ENCODE measurements around the gene DGUOK. TPM values are rescaled to one million over a fixed set of nuclear protein-coding genes. Genes with fewer than 3 reads are reported as not detected.
A peak's percentile ranks its signal among the peaks of the same experiment; 100 is the strongest.

Gene DGUOK
- total RNA-seq, 6 donors from 2014 or later = 25.1 to 38.5 (median 34.9) TPM

DNA sequence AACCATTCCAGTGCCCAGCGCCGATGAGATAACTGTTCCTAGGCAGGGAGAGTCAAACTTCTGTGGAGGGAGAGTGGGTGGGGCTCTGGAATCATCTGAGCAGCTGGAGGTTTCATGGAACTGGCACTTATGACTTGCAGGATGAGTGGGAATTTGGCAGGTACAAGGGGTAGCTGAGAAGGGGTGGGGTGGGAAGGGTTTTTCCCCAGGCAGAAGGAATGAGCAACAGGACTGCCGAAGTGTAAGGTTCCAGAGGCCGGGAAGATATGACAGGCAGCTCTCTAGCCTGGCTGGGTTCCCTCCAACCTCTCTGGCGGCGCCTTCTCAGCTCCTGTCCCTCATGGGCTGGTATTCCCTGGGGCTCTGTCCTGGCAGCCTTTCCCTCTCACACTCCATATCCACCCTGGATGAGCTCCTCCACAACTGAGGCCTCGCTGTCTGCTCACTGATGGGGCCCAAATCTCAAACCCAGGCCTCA, 55.5 kb downstream of the DGUOK start:
- Histone ChIP-seq H3K27me3 (no peaks in the 10 kb centered on the region), H3K4me1 (peaks cover 64 to 74% (median 66%) of the 10 kb centered on the region in 4 donors), H3K4me3 (peak overlapping the region in 1 of 4 donors; percentile 44), H3K36me3 (no peaks in the 10 kb centered on the region), H3K9me3 (no peaks in the 10 kb centered on the region), H3K27ac (peak overlapping the region; percentile 90 to 96 (median 93))
- ATAC-seq (ENCODE audit: low FRiP score in 2 of 2) (peak in 1 of 2 donors; percentile 58), DNase-seq (peak in 1 of 2 donors; percentile 56)
- WGBS, 2 donors = 59 to 66% methylated on average over 7 of the region's 7 CpGs
- TF ChIP-seq, protein P1, sequence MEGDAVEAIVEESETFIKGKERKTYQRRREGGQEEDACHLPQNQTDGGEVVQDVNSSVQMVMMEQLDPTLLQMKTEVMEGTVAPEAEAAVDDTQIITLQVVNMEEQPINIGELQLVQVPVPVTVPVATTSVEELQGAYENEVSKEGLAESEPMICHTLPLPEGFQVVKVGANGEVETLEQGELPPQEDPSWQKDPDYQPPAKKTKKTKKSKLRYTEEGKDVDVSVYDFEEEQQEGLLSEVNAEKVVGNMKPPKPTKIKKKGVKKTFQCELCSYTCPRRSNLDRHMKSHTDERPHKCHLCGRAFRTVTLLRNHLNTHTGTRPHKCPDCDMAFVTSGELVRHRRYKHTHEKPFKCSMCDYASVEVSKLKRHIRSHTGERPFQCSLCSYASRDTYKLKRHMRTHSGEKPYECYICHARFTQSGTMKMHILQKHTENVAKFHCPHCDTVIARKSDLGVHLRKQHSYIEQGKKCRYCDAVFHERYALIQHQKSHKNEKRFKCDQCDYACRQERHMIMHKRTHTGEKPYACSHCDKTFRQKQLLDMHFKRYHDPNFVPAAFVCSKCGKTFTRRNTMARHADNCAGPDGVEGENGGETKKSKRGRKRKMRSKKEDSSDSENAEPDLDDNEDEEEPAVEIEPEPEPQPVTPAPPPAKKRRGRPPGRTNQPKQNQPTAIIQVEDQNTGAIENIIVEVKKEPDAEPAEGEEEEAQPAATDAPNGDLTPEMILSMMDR (IDR thresholded peaks at IDR 0.05) = no peak
- TF ChIP-seq POLR2A (IDR thresholded peaks at IDR 0.05) (no peak), POLR2AphosphoS5 (IDR thresholded peaks at IDR 0.05) (peak in 1 of 2 donors; percentile 13)

DNA sequence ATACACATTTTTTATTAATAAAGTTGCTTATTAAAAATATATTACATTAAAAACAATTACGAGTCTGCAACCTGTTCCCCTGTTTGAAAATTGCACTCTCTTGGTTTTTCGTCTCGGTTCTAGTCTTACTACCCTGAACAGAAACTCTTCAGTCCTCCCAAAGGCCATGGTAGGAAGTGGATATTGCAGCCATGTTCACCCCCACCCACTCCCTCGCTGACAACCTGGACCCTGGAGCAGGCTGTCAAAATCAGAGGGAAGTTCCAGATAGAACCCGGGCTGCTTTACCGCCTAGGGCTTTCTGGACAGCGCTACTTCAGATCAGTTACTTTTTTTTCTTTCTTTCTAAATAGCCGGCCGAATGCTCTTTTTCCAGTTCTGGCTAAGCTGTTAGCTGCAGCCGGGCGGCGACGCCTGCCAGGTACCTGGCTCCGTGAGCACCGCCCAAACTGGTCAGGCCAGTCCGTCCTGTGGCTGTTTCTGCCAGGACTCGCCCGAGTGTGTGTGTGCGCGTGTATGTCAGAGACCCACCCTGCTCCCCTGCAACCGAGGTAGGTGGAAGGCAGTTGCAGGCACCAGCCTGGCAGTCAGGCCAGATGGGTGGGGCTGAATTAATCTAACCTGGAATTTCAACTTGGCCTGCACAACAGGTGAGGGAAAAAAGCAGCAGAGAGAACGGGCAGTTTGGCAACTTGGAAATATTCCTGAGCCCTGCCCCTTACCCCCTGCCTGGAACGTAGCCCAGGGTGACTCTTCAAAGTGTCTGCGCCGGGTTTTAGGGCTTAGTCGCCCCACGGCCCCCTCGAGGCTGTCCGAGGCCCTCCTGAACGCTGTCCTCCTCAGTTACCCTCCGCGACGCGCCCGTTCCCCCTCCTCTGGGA, 56.9 kb downstream of the DGUOK start:
- H3K4me1 ChIP-seq = peaks cover 76 to 87% (median 79%) of the 10 kb centered on the region in 4 donors
- ATAC-seq (ENCODE audit: low FRiP score in 2 of 2) = peak; percentile 32 to 91
- no peaks in the 10 kb centered on the region for H3K27me3 ChIP-seq
- peak overlapping the region; percentile 90 to 96 (median 93) for H3K27ac ChIP-seq
- H3K36me3 ChIP-seq = no peaks in the 10 kb centered on the region
- WGBS, 2 donors = 27 to 28% methylated on average over 25 to 26 of the region's 35 CpGs
- peak; percentile 91 to 95 for DNase-seq
- TF ChIP-seq EP300 (IDR thresholded peaks at IDR 0.05) = peak in 2 of 4 donors; percentile 50 to 67
- TF ChIP-seq, protein P1 (IDR thresholded peaks at IDR 0.05) = peak in 1 of 6 experiments; percentile 6
- TF ChIP-seq POLR2A (IDR thresholded peaks at IDR 0.05) = peak in 3 of 4 donors; percentile 14 to 59 (median 29)
- peak; percentile 65 to 82 for TF ChIP-seq POLR2AphosphoS5 (IDR thresholded peaks at IDR 0.05)
- H3K9me3 ChIP-seq = no peaks in the 10 kb centered on the region
- peak overlapping the region in 3 of 4 donors; percentile 63 to 77 (median 68) for H3K4me3 ChIP-seq

DNA sequence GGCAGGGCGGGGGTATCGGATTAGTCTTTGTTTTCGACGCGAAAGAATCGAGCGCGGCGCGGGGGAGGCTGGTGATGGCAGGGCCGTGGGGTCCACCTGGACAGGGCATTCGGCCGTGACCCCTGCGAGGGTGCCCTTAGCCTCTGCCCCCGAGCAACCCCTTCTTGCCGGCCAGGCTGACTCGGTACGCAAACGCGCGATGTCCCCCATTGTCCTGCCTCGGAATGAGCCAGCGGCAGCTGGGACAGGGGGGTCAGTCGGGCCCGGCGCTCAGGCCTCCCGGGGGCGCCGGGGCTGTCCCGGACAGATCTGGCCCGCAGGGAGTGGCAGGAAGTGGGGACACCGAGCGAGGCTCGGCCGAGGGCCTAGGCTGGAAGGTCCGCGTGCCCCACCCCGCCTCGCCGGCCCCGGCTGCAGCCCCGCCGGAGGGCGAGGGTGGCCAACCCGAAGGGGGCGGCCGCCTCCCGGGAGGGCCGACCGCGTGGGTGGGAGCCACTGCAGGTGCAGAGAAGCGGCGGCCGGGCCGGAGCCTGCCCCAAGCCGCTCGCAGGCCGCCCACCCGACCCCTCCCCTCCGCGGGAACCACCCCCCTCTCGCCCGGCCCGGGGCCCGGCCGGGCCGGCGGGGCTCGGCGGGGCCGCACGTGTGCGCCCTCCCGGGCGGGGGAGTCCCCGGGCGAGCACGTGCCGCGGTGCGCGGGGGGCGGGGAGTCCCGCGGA, 57.7 kb downstream of the DGUOK start, which contains the start of gene TET3:
Gene TET3, plus strand, starts transcription at position 708 of the 719 bp plus-strand sequence. CDS start 1,494 bp downstream, outside the sequence.
- peak; percentile 73 to 94 for DNase-seq

DNA sequence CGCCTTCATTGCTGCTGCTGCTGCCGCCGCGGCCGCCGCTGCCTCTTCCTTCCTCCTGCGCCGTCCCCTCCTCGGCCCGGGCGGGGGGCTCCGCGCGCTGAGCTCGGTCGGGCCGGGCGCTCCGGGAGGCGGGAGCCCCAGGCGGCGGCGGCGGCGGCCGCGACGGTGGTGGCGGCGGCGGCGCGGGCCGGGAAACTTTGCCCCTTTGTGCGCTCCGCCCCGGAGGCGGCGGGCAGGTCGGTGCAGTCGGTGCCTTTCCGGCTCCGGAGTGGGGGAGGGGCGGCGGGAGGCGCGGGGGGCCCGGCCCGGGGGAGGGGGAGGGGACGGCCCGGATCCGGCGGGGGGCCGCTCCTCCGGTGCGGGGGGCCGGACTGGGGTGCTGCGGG, 58.2 kb downstream of the DGUOK start:
- ATAC-seq (ENCODE audit: low FRiP score in 2 of 2) = no peak
- peak in 1 of 2 donors; percentile 58 for DNase-seq
- peaks cover 73 to 80% (median 77%) of the 10 kb centered on the region in 4 donors for H3K4me1 ChIP-seq

More for the DNA sequence above, 57.7 kb downstream of the DGUOK start, which contains the start of gene TET3:
- H3K9me3 ChIP-seq = no peaks in the 10 kb centered on the region
- TF ChIP-seq POLR2A (IDR thresholded peaks at IDR 0.05) (peak in 1 of 4 donors; percentile 16), POLR2AphosphoS5 (IDR thresholded peaks at IDR 0.05) (no peak)
- TF ChIP-seq, protein P1 (IDR thresholded peaks at IDR 0.05) = peak in 1 of 6 experiments; percentile 17
- H3K27me3 ChIP-seq = no peaks in the 10 kb centered on the region
- ATAC-seq (ENCODE audit: low FRiP score in 2 of 2) = peak; percentile 13 to 54
- peak within 1 kb of the TSS; percentile 52 to 77 (median 66) for H3K4me3 ChIP-seq
- H3K27ac ChIP-seq = peak within 1 kb of the TSS; percentile 90 to 96 (median 93)
- H3K36me3 ChIP-seq = no peaks in the 10 kb centered on the region
- peaks cover 78 to 83% (median 81%) of the 10 kb centered on the region in 4 donors for H3K4me1 ChIP-seq
- WGBS, 2 donors = 0% methylated on average over 10 to 22 of the region's 85 CpGs

More for the DNA sequence above, 58.2 kb downstream of the DGUOK start:
- Histone ChIP-seq H3K27me3 (no peaks in the 10 kb centered on the region), H3K4me3 (peak overlapping the region; percentile 31 to 77 (median 66)), H3K9me3 (no peaks in the 10 kb centered on the region), H3K27ac (peak overlapping the region; percentile 90 to 96 (median 93)), H3K36me3 (no peaks in the 10 kb centered on the region)
- WGBS, 2 donors = 0% methylated on average over 2 of the region's 58 CpGs
- peak in 1 of 4 donors; percentile 46 for TF ChIP-seq POLR2A (IDR thresholded peaks at IDR 0.05)
- TF ChIP-seq POLR2AphosphoS5 (IDR thresholded peaks at IDR 0.05) = peak in 1 of 2 donors; percentile 53
- TF ChIP-seq, protein P1 (IDR thresholded peaks at IDR 0.05) = peak in 1 of 6 experiments; percentile 1
- TF ChIP-seq EP300 (IDR thresholded peaks at IDR 0.05) = no peak
